Astrocyte (in vitro differentiated cells and primary cell): ENCODE results near the gene PIK3R3. TPM values are rescaled to one million over a fixed set of nuclear protein-coding genes. Genes with fewer than 3 reads are reported as not detected.

Source experiments
- DNase-seq: peaks from one replicate; pipeline ENCODE4 v3.0.0-alpha.2; 2010; ENCODE audit warnings: low read depth
- FAIRE-seq: peaks from 2 replicates; lab custom pipeline; 2011; peaks lifted over from hg19 to GRCh38; lab: Jason Lieb, UNC
- H2AFZ ChIP-seq: 2 replicates; pipeline ENCODE4 v1.6.0; 2012; ENCODE audit warnings: low read depth, low read length, inconsistent platforms
- H3K27ac ChIP-seq: 2 replicates; pipeline ENCODE4 v1.5.1; 2011; ENCODE audit warnings: low read depth, low read length, inconsistent platforms
- H3K27me3 ChIP-seq: 2 replicates; pipeline ENCODE4 v1.6.0; 2011; ENCODE audit warnings: low read length, inconsistent platforms; ENCODE audit not compliant: insufficient read depth
- H3K36me3 ChIP-seq: 2 replicates; pipeline ENCODE4 v1.5.1; 2011; ENCODE audit warnings: low read length, inconsistent platforms; ENCODE audit not compliant: insufficient read depth
- H3K4me1 ChIP-seq: 2 replicates; pipeline ENCODE4 v1.5.1; 2011; ENCODE audit warnings: low read length, inconsistent platforms; ENCODE audit not compliant: insufficient read depth
- H3K4me2 ChIP-seq: 2 replicates; pipeline ENCODE4 v1.6.0; 2012; ENCODE audit warnings: low read length, inconsistent platforms
- H3K4me3 ChIP-seq: 2 replicates; pipeline ENCODE4 v1.5.1; 2011; ENCODE audit warnings: low read depth, mild to moderate bottlenecking, low read length, inconsistent platforms; ENCODE audit not compliant: insufficient read depth
- H3K79me2 ChIP-seq: 2 replicates; pipeline ENCODE4 v1.6.0; 2012; ENCODE audit warnings: mild to moderate bottlenecking, low read length, inconsistent platforms; ENCODE audit not compliant: insufficient read depth
- H3K9ac ChIP-seq: 2 replicates; pipeline ENCODE4 v1.6.0; 2012; ENCODE audit warnings: mild to moderate bottlenecking, low read length, inconsistent platforms
- H3K9me3 ChIP-seq: 2 replicates; pipeline ENCODE4 v1.5.1; 2012; ENCODE audit warnings: low read depth, mild to moderate bottlenecking, low read length, inconsistent platforms; ENCODE audit not compliant: insufficient read depth
- H4K20me1 ChIP-seq: 2 replicates; pipeline ENCODE4 v1.6.0; 2012; ENCODE audit warnings: low read length, inconsistent platforms; ENCODE audit not compliant: insufficient read depth
- H3K27ac Mint-ChIP-seq: one replicate; pipeline ENCODE4 v1.8.0; 2021; ENCODE audit warnings: mild to moderate bottlenecking, mixed read lengths; ENCODE audit not compliant: unreplicated experiment
- H3K27me3 Mint-ChIP-seq: one replicate; pipeline ENCODE4 v1.8.0; 2021; ENCODE audit warnings: low read depth, mixed read lengths; ENCODE audit not compliant: unreplicated experiment
- H3K36me3 Mint-ChIP-seq: one replicate; pipeline ENCODE4 v1.8.0; 2021; ENCODE audit warnings: low read depth, mixed read lengths; ENCODE audit not compliant: unreplicated experiment
- H3K4me1 Mint-ChIP-seq: one replicate; pipeline ENCODE4 v1.8.0; 2021; ENCODE audit warnings: low read depth, mixed read lengths; ENCODE audit not compliant: unreplicated experiment
- H3K4me3 Mint-ChIP-seq: one replicate; pipeline ENCODE4 v1.8.0; 2021; ENCODE audit warnings: mild to moderate bottlenecking, moderate library complexity, mixed read lengths; ENCODE audit not compliant: unreplicated experiment
- H3K9me3 Mint-ChIP-seq: one replicate; pipeline ENCODE4 v1.8.0; 2021; ENCODE audit warnings: mild to moderate bottlenecking, mixed read lengths; ENCODE audit not compliant: unreplicated experiment
- EZH2 ChIP-seq: IDR thresholded peaks from 2 replicates; pipeline ENCODE4 v1.6.1; 2012; ENCODE audit warnings: mild to moderate bottlenecking, low read length, inconsistent platforms; ENCODE audit not compliant: insufficient read depth
- total RNA-seq: library from RNA; stranded (reverse); gene quantifications from 2 replicates; pipeline ENCODE4 v1.2.1, GENCODE V29; 2021
- TF ChIP-seq, protein P1 (sequence below): IDR thresholded peaks from 2 replicates; pipeline ENCODE4 v1.5.1; 2011; ENCODE audit warnings: low read depth, mild to moderate bottlenecking, inconsistent platforms, low read length, moderate library complexity; ENCODE audit not compliant: insufficient read depth

Gene PIK3R3
- total RNA-seq, 1 donor from 2014 or later, result 68.4 TPM

- Histone ChIP-seq H3K27ac (no peak overlapping the region), H3K79me2 (no peaks in the 10 kb centered on the region), H3K4me2 (no peak overlapping the region), H3K36me3 (no peaks in the 10 kb centered on the region), H3K4me3 (no peak overlapping the region), H2AFZ (no peak overlapping the region), H3K9me3 (no peaks in the 10 kb centered on the region), H4K20me1 (no peaks in the 10 kb centered on the region), H3K9ac (no peak overlapping the region), H3K4me1 (peaks cover 7% of the 10 kb centered on the region), H3K27me3 (peaks cover 21% of the 10 kb centered on the region)
- H3K9me3 Mint-ChIP-seq, result no peaks in the 10 kb centered on the region
- H3K4me1 Mint-ChIP-seq, result no peaks in the 10 kb centered on the region
- no peak overlapping the region for H3K4me3 Mint-ChIP-seq
- DNase-seq (no peak), FAIRE-seq (no peak)
- TF ChIP-seq, protein P1, sequence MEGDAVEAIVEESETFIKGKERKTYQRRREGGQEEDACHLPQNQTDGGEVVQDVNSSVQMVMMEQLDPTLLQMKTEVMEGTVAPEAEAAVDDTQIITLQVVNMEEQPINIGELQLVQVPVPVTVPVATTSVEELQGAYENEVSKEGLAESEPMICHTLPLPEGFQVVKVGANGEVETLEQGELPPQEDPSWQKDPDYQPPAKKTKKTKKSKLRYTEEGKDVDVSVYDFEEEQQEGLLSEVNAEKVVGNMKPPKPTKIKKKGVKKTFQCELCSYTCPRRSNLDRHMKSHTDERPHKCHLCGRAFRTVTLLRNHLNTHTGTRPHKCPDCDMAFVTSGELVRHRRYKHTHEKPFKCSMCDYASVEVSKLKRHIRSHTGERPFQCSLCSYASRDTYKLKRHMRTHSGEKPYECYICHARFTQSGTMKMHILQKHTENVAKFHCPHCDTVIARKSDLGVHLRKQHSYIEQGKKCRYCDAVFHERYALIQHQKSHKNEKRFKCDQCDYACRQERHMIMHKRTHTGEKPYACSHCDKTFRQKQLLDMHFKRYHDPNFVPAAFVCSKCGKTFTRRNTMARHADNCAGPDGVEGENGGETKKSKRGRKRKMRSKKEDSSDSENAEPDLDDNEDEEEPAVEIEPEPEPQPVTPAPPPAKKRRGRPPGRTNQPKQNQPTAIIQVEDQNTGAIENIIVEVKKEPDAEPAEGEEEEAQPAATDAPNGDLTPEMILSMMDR, result no peak
- no peak for TF ChIP-seq EZH2
- H3K27me3 Mint-ChIP-seq, result peaks cover 39% of the 10 kb centered on the region
- no peak overlapping the region for H3K27ac Mint-ChIP-seq
- peaks cover 2% of the 10 kb centered on the region for H3K36me3 Mint-ChIP-seq
Measured at GRCh38 chr1:46171351-46171750, 38.9 kb upstream of the PIK3R3 start.

- Histone ChIP-seq H4K20me1 (no peaks in the 10 kb centered on the region), H3K4me2 (no peak overlapping the region), H3K4me1 (peaks cover 7% of the 10 kb centered on the region), H3K79me2 (no peaks in the 10 kb centered on the region), H2AFZ (no peak overlapping the region), H3K4me3 (no peak overlapping the region), H3K9ac (no peak overlapping the region), H3K27me3 (peaks cover 21% of the 10 kb centered on the region), H3K9me3 (no peaks in the 10 kb centered on the region), H3K36me3 (no peaks in the 10 kb centered on the region), H3K27ac (no peak overlapping the region)
- peaks cover 44% of the 10 kb centered on the region for H3K27me3 Mint-ChIP-seq
- H3K27ac Mint-ChIP-seq, result no peak overlapping the region
- no peak for TF ChIP-seq EZH2
- TF ChIP-seq, protein P1, result no peak
- no peaks in the 10 kb centered on the region for H3K4me1 Mint-ChIP-seq
- no peaks in the 10 kb centered on the region for H3K9me3 Mint-ChIP-seq
- DNase-seq (no peak), FAIRE-seq (no peak)
- H3K36me3 Mint-ChIP-seq, result peaks cover 2% of the 10 kb centered on the region
- no peak overlapping the region for H3K4me3 Mint-ChIP-seq
Measured at GRCh38 chr1:46169811-46170454, 37.5 kb upstream of the PIK3R3 start.

- Histone ChIP-seq H3K9ac (no peak overlapping the region), H3K36me3 (no peaks in the 10 kb centered on the region), H2AFZ (no peak overlapping the region), H3K4me3 (no peak overlapping the region), H4K20me1 (no peaks in the 10 kb centered on the region), H3K4me2 (no peak overlapping the region), H3K79me2 (no peaks in the 10 kb centered on the region), H3K27me3 (peaks cover 25% of the 10 kb centered on the region), H3K9me3 (no peaks in the 10 kb centered on the region), H3K27ac (no peak overlapping the region), H3K4me1 (peaks cover 2% of the 10 kb centered on the region)
- Mint-ChIP-seq H3K27ac (no peak overlapping the region), H3K27me3 (peaks cover 52% of the 10 kb centered on the region), H3K9me3 (peaks cover 1% of the 10 kb centered on the region), H3K4me1 (no peaks in the 10 kb centered on the region), H3K4me3 (no peak overlapping the region), H3K36me3 (peaks cover 4% of the 10 kb centered on the region)
- FAIRE-seq, result no peak
- no peak for TF ChIP-seq EZH2
- TF ChIP-seq, protein P1, result no peak
- no peak for DNase-seq
Measured at GRCh38 chr1:46168477-46168876, 36.0 kb upstream of the PIK3R3 start.
